HepG2 (cell line): ENCODE data around the gene DNAAF3. TPM values are rescaled to one million over a fixed set of nuclear protein-coding genes. Genes with fewer than 3 reads are reported as not detected.

Experiments
- CAMTA2 ChIP-seq: sonication (generic); formaldehyde crosslinking; IDR thresholded peaks from 2 replicates; pipeline ENCODE4 v1.4.0; 2020; ENCODE audit warnings: mild to moderate bottlenecking, missing genetic modification reagents, borderline replicate concordance
- CEBPG ChIP-seq: IDR thresholded peaks from 2 replicates; pipeline ENCODE4 v1.6.1; 2016
- DPF2 ChIP-seq: sonication (generic); formaldehyde crosslinking; IDR thresholded peaks from 2 replicates; pipeline ENCODE4 v1.4.0; 2020; ENCODE audit warnings: mild to moderate bottlenecking, low read depth, missing genetic modification reagents, borderline replicate concordance
- MED13 ChIP-seq: sonication (generic); formaldehyde crosslinking; IDR thresholded peaks from 2 replicates; pipeline ENCODE4 v1.5.0; 2020; ENCODE audit warnings: missing genetic modification reagents
- RFX3 ChIP-seq: IDR thresholded peaks from 2 replicates; pipeline ENCODE4 v1.6.1; 2016; ENCODE audit warnings: missing biosample characterization, missing genetic modification reagents
- SMAD1 ChIP-seq: sonication (generic); formaldehyde crosslinking; IDR thresholded peaks from 2 replicates; pipeline ENCODE4 v1.4.0; 2020; ENCODE audit warnings: missing genetic modification reagents, low read depth, mild to moderate bottlenecking, borderline replicate concordance
- SMC3 ChIP-seq: IDR thresholded peaks from 2 replicates; pipeline ENCODE4 v1.6.1; 2011; ENCODE audit warnings: low read length, improper control_type of control experiment
- SNAPC4 ChIP-seq: sonication (generic); formaldehyde crosslinking; IDR thresholded peaks from 2 replicates; pipeline ENCODE4 v1.4.0; 2020; ENCODE audit warnings: mild to moderate bottlenecking, missing genetic modification reagents
- TCF7L2 ChIP-seq: IDR thresholded peaks from 2 replicates; pipeline ENCODE4 v1.6.1; 2011; ENCODE audit warnings: mild to moderate bottlenecking, low read depth, low read length, moderate library complexity
- ZMAT3 ChIP-seq: sonication (generic); formaldehyde crosslinking; conservative IDR thresholded peaks from 2 replicates; pipeline ENCODE4 v1.7.0; 2021; ENCODE audit warnings: missing genetic modification reagents
- ZNF230 ChIP-seq: sonication (generic); formaldehyde crosslinking; IDR thresholded peaks from 2 replicates; pipeline ENCODE4 v1.4.0; 2020; ENCODE audit warnings: mild to moderate bottlenecking, missing genetic modification reagents
- ZNF264 ChIP-seq: sonication (generic); formaldehyde crosslinking; IDR thresholded peaks from 2 replicates; pipeline ENCODE4 v1.4.0; 2020; ENCODE audit warnings: missing genetic modification reagents
- ZNF337 ChIP-seq: sonication (generic); formaldehyde crosslinking; IDR thresholded peaks from 2 replicates; pipeline ENCODE4 v1.5.1; 2020; ENCODE audit warnings: missing genetic modification reagents, low read depth, mild to moderate bottlenecking, borderline replicate concordance
- ZNF713 ChIP-seq: sonication (generic); formaldehyde crosslinking; IDR thresholded peaks from 2 replicates; pipeline ENCODE4 v1.4.0; 2020; ENCODE audit warnings: mild to moderate bottlenecking, missing genetic modification reagents
- ZNF782 ChIP-seq: sonication (generic); formaldehyde crosslinking; IDR thresholded peaks from 2 replicates; pipeline ENCODE4 v1.4.0; 2020; ENCODE audit warnings: missing genetic modification reagents, mild to moderate bottlenecking, borderline replicate concordance
- ZSCAN20 ChIP-seq: sonication (generic); formaldehyde crosslinking; IDR thresholded peaks from 2 replicates; pipeline ENCODE4 v1.4.0; 2020; ENCODE audit warnings: missing genetic modification reagents, mild to moderate bottlenecking, borderline replicate concordance
- polyA plus RNA-seq, 8 experiments: library from polyadenylated mRNA; depleted of rRNA in 3 of 8; stranded (reverse) in 7 of 8; unstranded in 1 of 8; fragments of >200 nt; fragmentation: Illumina TruSeq in 4 of 8; extraction: Trizol in 4 of 8; gene quantifications; 2 replicates each; pipeline versions ENCODE4 v1.2.1 to v1.2.3, GENCODE V29; 2011 to 2016; ENCODE audit warnings: low read depth in 4 of 8, missing spikeins in 1 of 8, mixed read lengths in 1 of 8; ENCODE audit not compliant: insufficient read depth in 1 of 8
- total RNA-seq, 5 experiments: library from RNA; depleted of rRNA; stranded (reverse); fragments of >200 nt; fragmentation: Illumina TruSeq; extraction: Trizol; gene quantifications; 2 replicates each; pipeline ENCODE4 v1.2.3, GENCODE V29; 2016; ENCODE audit warnings: low read depth in 1 of 5
- TF ChIP-seq, protein P1 (sequence below): IDR thresholded peaks from 2 replicates; pipeline ENCODE4 v1.6.1; 2016; ENCODE audit warnings: control low read depth
- TF ChIP-seq, protein P2 (sequence below): sonication (generic); formaldehyde crosslinking; IDR thresholded peaks from 2 replicates; pipeline ENCODE4 v1.5.0; 2020; ENCODE audit warnings: mild to moderate bottlenecking, missing genetic modification reagents, borderline replicate concordance
- TF ChIP-seq, protein P3 (sequence below): fragments of 450-650 bp; IDR thresholded peaks from 2 replicates; pipeline ENCODE4 v1.6.1; 2017; ENCODE audit warnings: mild to moderate bottlenecking

DNAAF3 gene
- total and polyA plus RNA-seq, 2 of the 13 experiments (the other 11 are each of a cell fraction or from before 2014, with no cell fraction given), result 0.30 to 0.40 TPM

- TF ChIP-seq, protein P1, sequence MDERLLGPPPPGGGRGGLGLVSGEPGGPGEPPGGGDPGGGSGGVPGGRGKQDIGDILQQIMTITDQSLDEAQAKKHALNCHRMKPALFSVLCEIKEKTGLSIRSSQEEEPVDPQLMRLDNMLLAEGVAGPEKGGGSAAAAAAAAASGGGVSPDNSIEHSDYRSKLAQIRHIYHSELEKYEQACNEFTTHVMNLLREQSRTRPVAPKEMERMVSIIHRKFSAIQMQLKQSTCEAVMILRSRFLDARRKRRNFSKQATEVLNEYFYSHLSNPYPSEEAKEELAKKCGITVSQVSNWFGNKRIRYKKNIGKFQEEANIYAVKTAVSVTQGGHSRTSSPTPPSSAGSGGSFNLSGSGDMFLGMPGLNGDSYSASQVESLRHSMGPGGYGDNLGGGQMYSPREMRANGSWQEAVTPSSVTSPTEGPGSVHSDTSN, result no peak
- TF ChIP-seq DPF2 (CRISPR knock-in tag), result no peak
- TF ChIP-seq MED13, result no peak
- no peak for TF ChIP-seq SNAPC4 (CRISPR knock-in tag)
- no peak for TF ChIP-seq ZNF713 (CRISPR knock-in tag)
- TF ChIP-seq ZNF337, result no peak
- no peak for TF ChIP-seq ZNF230 (CRISPR knock-in tag)
- TF ChIP-seq, protein P2, sequence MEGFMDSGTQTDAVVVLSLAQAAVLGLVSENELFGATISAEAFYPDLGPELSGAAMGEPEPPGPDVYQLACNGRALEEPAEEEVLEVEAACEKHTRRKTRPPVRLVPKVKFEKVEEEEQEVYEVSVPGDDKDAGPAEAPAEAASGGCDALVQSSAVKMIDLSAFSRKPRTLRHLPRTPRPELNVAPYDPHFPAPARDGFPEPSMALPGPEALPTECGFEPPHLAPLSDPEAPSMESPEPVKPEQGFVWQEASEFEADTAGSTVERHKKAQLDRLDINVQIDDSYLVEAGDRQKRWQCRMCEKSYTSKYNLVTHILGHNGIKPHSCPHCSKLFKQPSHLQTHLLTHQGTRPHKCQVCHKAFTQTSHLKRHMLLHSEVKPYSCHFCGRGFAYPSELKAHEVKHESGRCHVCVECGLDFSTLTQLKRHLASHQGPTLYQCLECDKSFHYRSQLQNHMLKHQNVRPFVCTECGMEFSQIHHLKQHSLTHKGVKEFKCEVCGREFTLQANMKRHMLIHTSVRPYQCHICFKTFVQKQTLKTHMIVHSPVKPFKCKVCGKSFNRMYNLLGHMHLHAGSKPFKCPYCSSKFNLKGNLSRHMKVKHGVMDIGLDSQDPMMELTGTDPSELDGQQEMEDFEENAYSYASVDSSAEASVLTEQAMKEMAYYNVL (CRISPR knock-in tag), result no peak
- TF ChIP-seq SMC3, result no peak
- no peak for TF ChIP-seq ZSCAN20
- peak; percentile 95 for TF ChIP-seq RFX3 (CRISPR knock-in tag)
- no peak for TF ChIP-seq ZNF782 (CRISPR knock-in tag)
- no peak for TF ChIP-seq ZNF264 (CRISPR knock-in tag)
- TF ChIP-seq, protein P3, sequence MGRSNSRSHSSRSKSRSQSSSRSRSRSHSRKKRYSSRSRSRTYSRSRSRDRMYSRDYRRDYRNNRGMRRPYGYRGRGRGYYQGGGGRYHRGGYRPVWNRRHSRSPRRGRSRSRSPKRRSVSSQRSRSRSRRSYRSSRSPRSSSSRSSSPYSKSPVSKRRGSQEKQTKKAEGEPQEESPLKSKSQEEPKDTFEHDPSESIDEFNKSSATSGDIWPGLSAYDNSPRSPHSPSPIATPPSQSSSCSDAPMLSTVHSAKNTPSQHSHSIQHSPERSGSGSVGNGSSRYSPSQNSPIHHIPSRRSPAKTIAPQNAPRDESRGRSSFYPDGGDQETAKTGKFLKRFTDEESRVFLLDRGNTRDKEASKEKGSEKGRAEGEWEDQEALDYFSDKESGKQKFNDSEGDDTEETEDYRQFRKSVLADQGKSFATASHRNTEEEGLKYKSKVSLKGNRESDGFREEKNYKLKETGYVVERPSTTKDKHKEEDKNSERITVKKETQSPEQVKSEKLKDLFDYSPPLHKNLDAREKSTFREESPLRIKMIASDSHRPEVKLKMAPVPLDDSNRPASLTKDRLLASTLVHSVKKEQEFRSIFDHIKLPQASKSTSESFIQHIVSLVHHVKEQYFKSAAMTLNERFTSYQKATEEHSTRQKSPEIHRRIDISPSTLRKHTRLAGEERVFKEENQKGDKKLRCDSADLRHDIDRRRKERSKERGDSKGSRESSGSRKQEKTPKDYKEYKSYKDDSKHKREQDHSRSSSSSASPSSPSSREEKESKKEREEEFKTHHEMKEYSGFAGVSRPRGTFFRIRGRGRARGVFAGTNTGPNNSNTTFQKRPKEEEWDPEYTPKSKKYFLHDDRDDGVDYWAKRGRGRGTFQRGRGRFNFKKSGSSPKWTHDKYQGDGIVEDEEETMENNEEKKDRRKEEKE, result no peak
- TF ChIP-seq SMAD1 (CRISPR knock-in tag), result no peak
- no peak for TF ChIP-seq TCF7L2
- no peak for TF ChIP-seq CAMTA2
- no peak for TF ChIP-seq CEBPG (CRISPR knock-in tag)
- TF ChIP-seq ZMAT3 (CRISPR knock-in tag), result no peak
Observed at GRCh38 chr19:55178781-55179599, 12.6 kb upstream of the DNAAF3 start (continued).
